ENCODE data around the gene NINJ2.

The NINJ2 gene

DNA sequence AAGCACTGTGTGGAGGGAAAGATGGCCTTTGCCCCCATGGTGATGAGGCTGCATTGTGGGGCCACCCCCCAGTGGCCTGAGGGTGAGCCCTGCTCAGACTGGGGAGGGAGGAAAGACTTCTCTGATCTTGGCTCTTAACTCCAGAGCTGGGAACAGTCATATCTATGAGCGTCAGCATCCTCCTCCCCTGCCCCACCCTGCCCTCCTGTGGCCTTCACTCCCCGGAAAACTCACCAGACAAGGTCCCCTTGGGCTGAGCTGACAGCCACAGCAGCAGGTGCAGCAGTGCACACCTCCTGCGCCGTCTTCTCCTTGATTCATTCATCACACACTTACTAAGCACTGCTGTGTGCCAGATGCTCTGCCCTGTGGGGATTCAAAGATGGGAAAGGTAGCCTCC lies 104.7 kb downstream of the NINJ2 start:
- DNase-seq (ENCODE audit: low spot score), result no peak
- TF ChIP-seq CTCF (IDR thresholded peaks at IDR 0.05; ENCODE audit: borderline replicate concordance, control extremely low read depth, extremely low read depth, insufficient read depth, missing control alignments), result no peak
- in situ Hi-C loops (cut with MboI; ENCODE audit: low sequenced_read_pairs, unreplicated experiment), result loop anchor here (25.0 kb wide), 1 partner anchor 1029 kb away; the partner anchor contains the start of gene FBXL14

DNA sequence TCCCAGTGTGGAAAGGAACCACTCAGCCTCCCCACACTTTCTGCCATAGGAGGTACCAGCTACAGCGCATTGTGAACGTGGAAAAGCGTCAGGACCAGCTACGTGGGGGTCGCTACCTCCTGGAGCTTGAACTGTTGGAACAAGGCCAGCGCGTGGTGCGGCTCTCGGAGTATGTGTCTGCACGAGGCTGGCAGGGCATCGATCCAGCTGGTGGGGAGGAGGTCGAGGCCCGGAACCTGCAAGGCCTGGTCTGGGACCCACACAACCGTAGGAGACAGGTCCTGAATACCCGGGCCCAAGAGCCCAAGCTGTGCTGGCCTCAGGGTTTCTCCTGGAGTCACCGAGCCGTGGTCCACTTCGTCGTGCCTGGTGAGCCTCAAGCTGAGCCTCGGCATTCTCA lies 106.7 kb downstream of the NINJ2 start:
- DNase-seq (ENCODE audit: low spot score), result no peak
- in situ Hi-C loops (cut with MboI; ENCODE audit: low sequenced_read_pairs, unreplicated experiment), result loop anchor here (25.0 kb wide), 1 partner anchor 1031 kb away; the partner anchor contains the start of gene FBXL14
- no peak for TF ChIP-seq CTCF (IDR thresholded peaks at IDR 0.05; ENCODE audit: borderline replicate concordance, control extremely low read depth, extremely low read depth, insufficient read depth, missing control alignments)

DNA sequence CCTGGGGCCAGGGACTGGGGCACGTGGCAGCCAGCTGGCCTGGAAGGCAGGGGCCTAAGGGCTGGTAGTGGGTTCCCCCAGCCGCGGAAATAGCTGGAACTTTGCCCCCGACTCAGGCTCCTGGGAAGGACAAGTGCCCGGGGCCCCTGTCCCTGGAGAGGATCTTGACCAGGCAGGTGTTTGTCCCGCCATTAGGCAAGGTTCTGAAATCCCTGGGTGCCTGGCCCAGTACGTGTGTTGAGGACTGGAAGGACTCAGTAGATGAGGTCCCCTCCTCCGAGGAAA lies 109.3 kb downstream of the NINJ2 start:
- in situ Hi-C loops (cut with MboI; ENCODE audit: low sequenced_read_pairs, unreplicated experiment), result loop anchor here (25.0 kb wide), 1 partner anchor 1033 kb away; the partner anchor contains the start of gene FBXL14
- no peak for DNase-seq (ENCODE audit: low spot score)
- TF ChIP-seq CTCF (IDR thresholded peaks at IDR 0.05; ENCODE audit: borderline replicate concordance, control extremely low read depth, extremely low read depth, insufficient read depth, missing control alignments), result no peak

- in situ Hi-C loops (cut with MboI; ENCODE audit: low sequenced_read_pairs, unreplicated experiment), result loop anchor here (25.0 kb wide), 1 partner anchor 1034 kb away; the partner anchor contains the start of gene FBXL14
- DNase-seq (ENCODE audit: low spot score), result no peak
- no peak for TF ChIP-seq CTCF (IDR thresholded peaks at IDR 0.05; ENCODE audit: borderline replicate concordance, control extremely low read depth, extremely low read depth, insufficient read depth, missing control alignments)
These were observed 109.8 kb downstream of the NINJ2 start for GRCh38 chr12:553216-554000.

DNA sequence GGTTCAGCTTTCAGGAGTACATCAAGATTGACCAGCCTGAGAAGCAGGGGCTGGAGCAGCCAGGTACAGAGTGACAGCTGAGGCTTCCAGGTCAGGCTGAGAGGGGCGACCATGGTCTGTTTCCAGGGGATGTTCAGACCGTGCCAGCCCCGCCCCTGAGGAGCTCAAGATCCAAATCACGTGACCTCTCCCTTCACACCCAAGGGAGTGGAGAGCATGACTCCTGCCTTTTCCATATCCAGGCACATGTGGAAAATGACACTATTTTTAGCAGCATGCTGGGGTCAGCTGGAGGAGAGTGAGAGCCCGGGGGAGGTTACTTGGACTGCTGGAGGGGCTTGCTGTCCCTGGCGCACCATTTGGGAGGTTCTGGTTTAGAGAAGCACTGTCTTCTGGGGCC lies 110.8 kb downstream of the NINJ2 start:
- no peak for TF ChIP-seq CTCF (IDR thresholded peaks at IDR 0.05; ENCODE audit: borderline replicate concordance, control extremely low read depth, extremely low read depth, insufficient read depth, missing control alignments)
- in situ Hi-C loops (cut with MboI; ENCODE audit: low sequenced_read_pairs, unreplicated experiment), result loop anchor here (25.0 kb wide), 1 partner anchor 1035 kb away; the partner anchor contains the start of gene FBXL14
- no peak for DNase-seq (ENCODE audit: low spot score)

DNA sequence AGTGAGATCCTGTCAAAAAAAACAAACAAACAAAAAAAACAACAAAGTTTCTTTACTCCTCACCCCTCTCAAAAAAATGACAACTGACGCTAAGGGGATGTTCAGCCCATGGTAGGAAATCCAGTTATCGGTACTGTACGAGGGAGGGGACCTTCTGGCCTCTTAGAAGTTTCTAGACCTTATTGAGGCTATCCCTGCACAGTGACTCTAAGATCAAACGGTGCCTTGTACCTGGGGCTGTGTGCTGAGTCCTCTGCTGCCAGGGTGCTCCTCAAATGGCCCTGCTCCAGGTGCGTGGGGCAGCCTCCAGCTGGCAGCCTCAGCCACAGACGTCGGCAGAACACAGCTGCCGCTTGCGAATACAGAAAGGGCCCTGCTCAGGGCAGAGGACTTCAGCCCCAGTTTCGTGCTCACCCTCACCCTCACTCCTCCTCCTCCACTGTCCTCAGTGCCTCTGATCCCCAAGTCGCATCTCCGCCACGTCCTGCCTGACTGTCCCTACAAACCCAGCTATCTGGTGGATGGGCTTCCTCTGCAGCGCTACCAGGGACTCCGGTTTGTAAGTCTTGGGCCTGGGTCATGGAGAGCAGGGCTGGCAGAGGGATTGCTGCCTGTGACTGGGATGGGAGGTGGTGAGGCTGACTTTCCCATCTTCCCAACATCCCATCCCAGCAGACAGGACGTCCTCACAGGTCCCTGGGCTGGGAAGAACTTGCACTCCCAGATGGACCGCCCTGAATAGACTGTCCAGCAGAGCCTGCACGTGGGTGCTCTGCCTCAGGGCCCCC lies 112.6 kb downstream of the NINJ2 start:
- DNase-seq (ENCODE audit: low spot score), result no peak
- in situ Hi-C loops (cut with MboI; ENCODE audit: low sequenced_read_pairs, unreplicated experiment), result loop anchor here (25.0 kb wide), 1 partner anchor 1037 kb away; the partner anchor contains the start of gene FBXL14
- TF ChIP-seq CTCF (IDR thresholded peaks at IDR 0.05; ENCODE audit: borderline replicate concordance, control extremely low read depth, extremely low read depth, insufficient read depth, missing control alignments), result no peak
